ENCODE results near the gene PPP2R5E. TPM values are rescaled to one million over a fixed set of nuclear protein-coding genes. Genes with fewer than 3 reads are reported as not detected.
A peak's percentile ranks its signal among the peaks of the same experiment; 100 is the strongest.

Gene PPP2R5E
- total RNA-seq, 1 experiment from 2014 or later = 47.2 TPM

- in situ Hi-C loops (cut with HindIII; ENCODE audit: low pct_unique_long_range_greater_than_20kb, low sequenced_read_pairs) = no loop called here
- H3K27ac ChIP-seq (ENCODE audit: low read length) = no peak overlapping the region
- no peaks in the 10 kb centered on the region; the same call in 1 of the 2 replicates for H3K36me3 ChIP-seq (ENCODE audit: control insufficient read depth, insufficient read depth, low read length)
- ATAC-seq (no peak), DNase-seq (ENCODE audit: low read depth, low spot score) (no peak)
- BruUV-seq (replicated peaks) = no TSS peak
- no peaks in the 10 kb centered on the region for H3K27me3 ChIP-seq (ENCODE audit: control insufficient read depth, insufficient read depth, low read length)
- no peaks in the 10 kb centered on the region for H3K9me3 ChIP-seq (ENCODE audit: control insufficient read depth, insufficient read depth, low read depth, low read length)
- POLR2A ChIA-PET = no interaction called here
- TF ChIP-seq CTCF (IDR thresholded peaks at IDR 0.05) = no peak
- intact Hi-C loops (cut with micrococcal nuclease; ENCODE audit: unreplicated experiment) = no loop called here
- no peaks in the 10 kb centered on the region for H3K4me1 ChIP-seq (ENCODE audit: control insufficient read depth, insufficient read depth, low read length)
- H3K4me3 ChIP-seq (ENCODE audit: low read depth in 2 of 2, low read length in 2 of 2) = no peak overlapping the region
- CTCF ChIA-PET = no interaction called here
These were observed 125.2 kb downstream of the PPP2R5E start for GRCh38 chr14:63418020-63418419.

GRCh38 chr14:63413009-63413408 lies 130.2 kb downstream of the PPP2R5E start:
- no peaks in the 10 kb centered on the region for H3K36me3 ChIP-seq (ENCODE audit: control insufficient read depth, insufficient read depth, low read length)
- no peaks in the 10 kb centered on the region for H3K9me3 ChIP-seq (ENCODE audit: control insufficient read depth, insufficient read depth, low read depth, low read length)
- H3K4me1 ChIP-seq (ENCODE audit: control insufficient read depth, insufficient read depth, low read length) = no peaks in the 10 kb centered on the region
- no TSS peak for BruUV-seq (replicated peaks)
- DNase-seq (ENCODE audit: low read depth, low spot score) (no peak), ATAC-seq (no peak)
- POLR2A ChIA-PET = no interaction called here
- H3K27me3 ChIP-seq (ENCODE audit: control insufficient read depth, insufficient read depth, low read length) = no peaks in the 10 kb centered on the region
- intact Hi-C loops (cut with micrococcal nuclease; ENCODE audit: unreplicated experiment) = no loop called here
- in situ Hi-C loops (cut with HindIII; ENCODE audit: low pct_unique_long_range_greater_than_20kb, low sequenced_read_pairs) = no loop called here
- no peak overlapping the region for H3K4me3 ChIP-seq (ENCODE audit: low read depth in 2 of 2, low read length in 2 of 2)
- no peak overlapping the region for H3K27ac ChIP-seq (ENCODE audit: low read length)
- TF ChIP-seq CTCF (IDR thresholded peaks at IDR 0.05) (no peak), SIN3A (IDR thresholded peaks at IDR 0.05; ENCODE audit: borderline replicate concordance, insufficient read depth, low read depth, low read length) (no peak), TCF7L2 (IDR thresholded peaks at IDR 0.05; ENCODE audit: low read depth, low read length) (no peak), POLR2AphosphoS5 (IDR thresholded peaks at IDR 0.05; ENCODE audit: low read depth, low read length) (no peak), REST (IDR thresholded peaks at IDR 0.05; ENCODE audit: insufficient read depth in 1 of 2, low read depth in 2 of 2, low read length in 1 of 2) (peak; percentile 32 to 71; a peak in 2 of 4 replicates)
- CTCF ChIA-PET = no interaction called here

GRCh38 chr14:63406333-63406732 lies 136.8 kb downstream of the PPP2R5E start:
- H3K9me3 ChIP-seq (ENCODE audit: control insufficient read depth, insufficient read depth, low read depth, low read length) = no peaks in the 10 kb centered on the region
- DNase-seq (ENCODE audit: low read depth, low spot score) = no peak
- H3K27ac ChIP-seq (ENCODE audit: low read length) = no peak overlapping the region
- POLR2A ChIA-PET = no interaction called here
- H3K4me1 ChIP-seq (ENCODE audit: control insufficient read depth, insufficient read depth, low read length) = no peaks in the 10 kb centered on the region
- no peaks in the 10 kb centered on the region for H3K27me3 ChIP-seq (ENCODE audit: control insufficient read depth, insufficient read depth, low read length)
- H3K4me3 ChIP-seq (ENCODE audit: low read depth in 2 of 2, low read length in 2 of 2) = no peak overlapping the region
- BruUV-seq (replicated peaks) = no TSS peak
- ATAC-seq = no peak
- in situ Hi-C loops (cut with HindIII; ENCODE audit: low pct_unique_long_range_greater_than_20kb, low sequenced_read_pairs) = no loop called here
- H3K36me3 ChIP-seq (ENCODE audit: control insufficient read depth, insufficient read depth, low read length) = no peaks in the 10 kb centered on the region
- CTCF ChIA-PET = interaction anchor here (0.7 kb wide), 1 partner anchor 210 kb away, joined by 4 read pairs; no protein-coding TSS in a partner anchor
- no peak for TF ChIP-seq SIN3A (IDR thresholded peaks at IDR 0.05; ENCODE audit: borderline replicate concordance, insufficient read depth, low read depth, low read length)
- no peak for TF ChIP-seq POLR2AphosphoS5 (IDR thresholded peaks at IDR 0.05; ENCODE audit: low read depth, low read length)
- no peak for TF ChIP-seq CTCF (IDR thresholded peaks at IDR 0.05)
- TF ChIP-seq TCF7L2 (IDR thresholded peaks at IDR 0.05; ENCODE audit: low read depth, low read length) = no peak
- no peak for TF ChIP-seq REST (IDR thresholded peaks at IDR 0.05; ENCODE audit: insufficient read depth in 1 of 2, low read depth in 2 of 2, low read length in 1 of 2)
- intact Hi-C loops (cut with micrococcal nuclease; ENCODE audit: unreplicated experiment) = no loop called here
